PC-3 (cell line): ENCODE results near the gene ZBTB12. TPM values are rescaled to one million over a fixed set of nuclear protein-coding genes. Genes with fewer than 3 reads are reported as not detected.

Source experiments
- ATAC-seq: fragments of 200-7000 bp; cut with Tn5 transposase; 2 replicates; pipeline ENCODE4 v1.9.1; 2020; ENCODE audit warnings: mild to moderate bottlenecking, moderate library complexity
- BruUV-seq: library from RNA; stranded (reverse); fragments of 400-500 nt; replicated peaks from 2 replicates; lab custom pipeline; 2021; lab: Mats Ljungman, UMichigan
- CTCF ChIA-PET: fragments of 300-600 bp; sonication (Branson Sonifier 250); formaldehyde crosslinking; loops from one replicate; lab custom pipeline; 2022; ENCODE audit warnings: antibody characterized with exemption; lab: Charles Lee
- POLR2A ChIA-PET: fragments of 300-600 bp; sonication (Branson Sonifier 250); formaldehyde crosslinking; loops from one replicate; lab custom pipeline; 2022; ENCODE audit warnings: antibody characterized with exemption; ENCODE audit not compliant: unreplicated experiment; lab: Charles Lee
- DNase-seq: peaks from one replicate; pipeline ENCODE4 v3.0.0-alpha.2; 2015
- H2AFZ ChIP-seq: fragments of 300-600 bp; sonication (generic); 2 replicates; pipeline ENCODE4 v1.6.0; 2016; ENCODE audit warnings: antibody characterized with exemption, low read length
- H3F3A ChIP-seq: fragments of 300-600 bp; sonication (generic); one replicate; pipeline ENCODE4 v1.6.0; 2017; ENCODE audit warnings: antibody characterized with exemption, low read length, control low read depth, mild to moderate bottlenecking; ENCODE audit not compliant: unreplicated experiment
- H3K27ac ChIP-seq: fragments of 300-600 bp; sonication (generic); 2 replicates; pipeline ENCODE4 v1.5.1; 2016; ENCODE audit warnings: mild to moderate bottlenecking, low read length
- H3K27me3 ChIP-seq: fragments of 300-600 bp; sonication (generic); 2 replicates; pipeline ENCODE4 v1.6.1; 2016; ENCODE audit warnings: low read length, mixed read lengths
- H3K36me3 ChIP-seq: fragments of 300-600 bp; sonication (generic); 2 replicates; pipeline ENCODE4 v1.6.1; 2016; ENCODE audit warnings: low read depth, mixed run types, low read length, mixed read lengths
- H3K4me1 ChIP-seq: fragments of 300-600 bp; sonication (generic); 2 replicates; pipeline ENCODE4 v1.5.1; 2016; ENCODE audit warnings: low read length; ENCODE audit not compliant: insufficient read depth
- H3K4me2 ChIP-seq: fragments of 300-600 bp; sonication (generic); 2 replicates; pipeline ENCODE4 v1.6.0; 2016; ENCODE audit warnings: low read length
- H3K4me3 ChIP-seq: fragments of 300-600 bp; sonication (generic); 2 replicates; pipeline ENCODE4 v1.5.1; 2016; ENCODE audit warnings: mild to moderate bottlenecking, low read length, mixed read lengths
- H3K79me2 ChIP-seq: fragments of 300-600 bp; sonication (generic); 2 replicates; pipeline ENCODE4 v1.6.1; 2017; ENCODE audit warnings: low read length, mixed read lengths
- H3K9ac ChIP-seq: fragments of 300-600 bp; sonication (generic); 2 replicates; pipeline ENCODE4 v1.6.0; 2016; ENCODE audit warnings: mild to moderate bottlenecking, low read length
- H3K9me2 ChIP-seq: fragments of 300-600 bp; sonication (generic); replicated peaks from 2 replicates; pipeline ENCODE4 v1.6.1; 2016; ENCODE audit warnings: mixed run types, low read length, mixed read lengths
- H3K9me3 ChIP-seq: fragments of 300-600 bp; sonication (generic); 2 replicates; pipeline ENCODE4 v1.6.1; 2016; ENCODE audit warnings: low read length, mixed read lengths
- H4K20me1 ChIP-seq: fragments of 300-600 bp; sonication (generic); 2 replicates; pipeline ENCODE4 v1.6.1; 2016; ENCODE audit warnings: low read length, mixed read lengths
- CTCF ChIP-seq: fragments of 300-600 bp; sonication (generic); conservative IDR thresholded peaks from 2 replicates; pipeline ENCODE4 v1.5.1; 2017; ENCODE audit warnings: antibody characterized with exemption, low read depth, mild to moderate bottlenecking, low read length
- EZH2 ChIP-seq: fragments of 300-600 bp; sonication (generic); IDR thresholded peaks from one replicate; pipeline ENCODE4 v1.6.1; 2017; ENCODE audit warnings: antibody characterized with exemption, mild to moderate bottlenecking, low read length; ENCODE audit not compliant: unreplicated experiment
- EZH2phosphoT487 ChIP-seq: fragments of 300-600 bp; sonication (generic); IDR thresholded peaks from 2 replicates; pipeline ENCODE4 v1.6.1; 2018; ENCODE audit warnings: mild to moderate bottlenecking, antibody characterized with exemption, low read length, borderline replicate concordance
- intact Hi-C: fragments of 100-400 bp; cut with micrococcal nuclease; formaldehyde crosslinking; loops from 2 replicates; pipeline ENCODE4 v1.9.0; 2023
- total RNA-seq: library from RNA; depleted of rRNA; stranded (reverse); fragments of >200 nt; gene quantifications from 2 replicates; pipeline ENCODE4 v1.2.3, GENCODE V29; 2014

ZBTB12 gene
- total RNA-seq, 1 experiment from 2014 or later: 5.4 TPM

DNA sequence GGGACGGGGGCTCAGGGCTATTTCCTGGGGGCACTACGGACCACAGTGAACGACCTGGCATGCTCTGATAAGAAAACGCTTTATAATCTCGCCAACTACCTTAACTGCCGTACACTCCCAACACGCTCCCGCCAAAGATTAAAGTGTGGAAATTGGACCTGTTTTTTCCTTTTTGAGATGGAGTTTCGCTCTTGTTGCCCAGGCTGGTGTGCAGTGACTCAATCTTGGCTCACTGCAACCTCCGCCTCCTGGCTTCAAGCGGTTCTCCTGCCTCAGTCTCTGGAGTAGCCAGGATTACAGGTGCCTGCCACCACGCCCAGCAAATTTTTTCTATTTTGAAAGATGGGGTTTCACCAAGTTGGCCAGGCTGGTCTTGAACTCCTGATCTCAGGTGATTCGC, 22.7 kb downstream of the ZBTB12 start:
- no TSS peak for BruUV-seq
- H3K9me3 ChIP-seq: no peaks in the 10 kb centered on the region
- intact Hi-C loops: no loop called here
- no peak overlapping the region for H3K9ac ChIP-seq
- CTCF ChIA-PET: no interaction called here
- H3K4me1 ChIP-seq: peaks cover 38% of the 10 kb centered on the region
- H3K27me3 ChIP-seq: no peaks in the 10 kb centered on the region
- H3K36me3 ChIP-seq: peaks cover 32% of the 10 kb centered on the region
- H3K4me2 ChIP-seq: peak overlapping the region; percentile 39; the same call in 1 of the 2 replicates
- peak overlapping the region; percentile 49 for H3K27ac ChIP-seq
- no peak for TF ChIP-seq EZH2
- no peak for TF ChIP-seq EZH2phosphoT487
- TF ChIP-seq CTCF: no peak
- no peaks in the 10 kb centered on the region for H4K20me1 ChIP-seq
- peak; percentile 23 for ATAC-seq
- H3K79me2 ChIP-seq: no peaks in the 10 kb centered on the region
- POLR2A ChIA-PET: no interaction called here
- DNase-seq: peak; percentile 34
- H3F3A ChIP-seq: no peaks in the 10 kb centered on the region
- no peak overlapping the region for H3K4me3 ChIP-seq
- H3K9me2 ChIP-seq: no peaks in the 10 kb centered on the region
- H2AFZ ChIP-seq: no peak overlapping the region

DNA sequence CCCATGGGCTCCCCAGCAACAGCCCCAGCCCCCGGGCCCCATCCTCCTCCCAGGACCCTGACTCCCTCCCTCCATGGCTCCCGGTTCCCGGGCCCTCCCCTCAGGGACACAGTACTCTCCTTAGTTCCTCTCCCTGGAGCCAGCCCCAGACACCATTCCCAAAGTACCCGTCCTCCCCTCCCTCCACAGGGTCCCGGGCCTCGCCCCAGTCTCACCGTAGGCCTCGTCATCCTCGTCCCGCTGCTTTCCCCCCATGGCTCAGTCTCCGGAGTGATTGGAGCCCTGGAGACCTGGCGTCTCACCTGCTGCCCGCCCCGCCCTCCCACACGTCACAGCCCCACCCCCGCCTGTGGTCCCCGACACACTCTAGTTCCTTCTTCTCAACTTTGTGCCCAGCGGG, 23.2 kb downstream of the ZBTB12 start, which contains the start of gene SLC44A4:
TSS of gene SLC44A4 (minus strand) at position 272 of the 400 bp plus-strand sequence. CDS start at position 255, 17 bp downstream.
- H3K36me3 ChIP-seq: peaks cover 29% of the 10 kb centered on the region
- no peaks in the 10 kb centered on the region for H3F3A ChIP-seq
- CTCF ChIA-PET: no interaction called here
- H2AFZ ChIP-seq: 0 out of 2 replicates have a peak within 1 kb of the TSS, but pooled peaks have one; percentile 10
- H3K4me2 ChIP-seq: peak within 1 kb of the TSS; percentile 48; the same call in 1 of the 2 replicates
- H3K9me2 ChIP-seq: no peaks in the 10 kb centered on the region
- H3K4me1 ChIP-seq: peaks cover 40% of the 10 kb centered on the region
- POLR2A ChIA-PET: no interaction called here
- DNase-seq (peak; percentile 26), ATAC-seq (peak; percentile 11)
- no peaks in the 10 kb centered on the region for H3K79me2 ChIP-seq
- no peaks in the 10 kb centered on the region for H3K9me3 ChIP-seq
- H3K9ac ChIP-seq: peak within 1 kb of the TSS; percentile 31; the same call in 1 of the 2 replicates
- no TSS peak for BruUV-seq
- intact Hi-C loops: no loop called here
- peak within 1 kb of the TSS; percentile 49 for H3K27ac ChIP-seq
- TF ChIP-seq CTCF: no peak
- TF ChIP-seq EZH2phosphoT487: no peak
- TF ChIP-seq EZH2: no peak
- H3K27me3 ChIP-seq: no peaks in the 10 kb centered on the region
- H4K20me1 ChIP-seq: no peaks in the 10 kb centered on the region
- peak within 1 kb of the TSS; percentile 29 for H3K4me3 ChIP-seq

DNA sequence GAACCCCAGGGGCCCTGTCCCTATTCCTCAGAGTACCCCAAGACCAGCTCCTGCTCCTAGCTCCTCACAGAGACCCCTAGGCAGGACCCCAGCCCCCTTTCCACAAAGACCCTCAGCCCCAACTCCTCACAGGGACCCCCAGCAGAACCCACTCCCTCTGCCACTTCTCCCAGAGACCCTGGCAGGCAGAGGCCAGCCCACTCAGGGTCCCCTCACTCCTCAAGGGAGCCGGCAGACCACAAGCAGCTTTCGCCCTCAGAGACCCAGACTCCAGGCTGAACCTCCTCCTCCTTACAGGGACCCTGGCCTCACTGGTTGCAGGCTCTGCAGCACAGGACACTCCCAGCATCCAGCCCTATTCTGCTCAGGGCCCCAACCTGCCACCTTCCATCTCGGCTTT, 23.7 kb downstream of the ZBTB12 start:
- peaks cover 40% of the 10 kb centered on the region for H3K4me1 ChIP-seq
- H4K20me1 ChIP-seq: no peaks in the 10 kb centered on the region
- H3K4me3 ChIP-seq: peak overlapping the region; percentile 29; the same call in 1 of the 2 replicates
- H3K4me2 ChIP-seq: peak overlapping the region; percentile 48; the same call in 1 of the 2 replicates
- peak overlapping the region; percentile 49 for H3K27ac ChIP-seq
- H2AFZ ChIP-seq: 0 out of 2 replicates have a peak overlapping the region, but pooled peaks have one; percentile 10
- TF ChIP-seq EZH2phosphoT487 (no peak), CTCF (no peak), EZH2 (no peak)
- H3K27me3 ChIP-seq: no peaks in the 10 kb centered on the region
- H3K9me2 ChIP-seq: no peaks in the 10 kb centered on the region
- intact Hi-C loops: no loop called here
- no peak for DNase-seq
- peak overlapping the region; percentile 31; the same call in 1 of the 2 replicates for H3K9ac ChIP-seq
- no TSS peak for BruUV-seq
- no peaks in the 10 kb centered on the region for H3K79me2 ChIP-seq
- ATAC-seq: no peak
- H3K36me3 ChIP-seq: peaks cover 25% of the 10 kb centered on the region
- ChIA-PET CTCF (no interaction called here), POLR2A (no interaction called here)
- H3F3A ChIP-seq: no peaks in the 10 kb centered on the region
- no peaks in the 10 kb centered on the region for H3K9me3 ChIP-seq
